Fibroblast of skin of left quadriceps (primary cell): ENCODE measurements around the gene ZNF648.
A peak's percentile ranks its signal among the peaks of the same experiment; 100 is the strongest.
"Not testable (repeated sequence)": the region's sequence is repeated elsewhere in the genome, so short reads cannot be mapped to it uniquely, and the experiment has no call there.

ENCODE experiments used
- DNase-seq, 2 experiments: peaks; one replicate each; pipeline ENCODE4 v3.0.0-alpha.2; 2013; ENCODE audit warnings: low read depth in 2 of 2

The ZNF648 gene

GRCh38 chr1:182029379-182030331 is 31.9 kb downstream of the ZNF648 start:
- peak; percentile 72 to 76 for DNase-seq

GRCh38 chr1:182029002-182029378 is 32.5 kb downstream of the ZNF648 start:
- DNase-seq = no peak

- no peak for DNase-seq
These were observed 46.2 kb downstream of the ZNF648 start for GRCh38 chr1:182015360-182015759.

- DNase-seq = not testable (repeated sequence)
These were observed 50.6 kb downstream of the ZNF648 start for GRCh38 chr1:182010800-182011370.

- DNase-seq = not testable (repeated sequence)
These were observed 56.1 kb downstream of the ZNF648 start for GRCh38 chr1:182005398-182005797.

- no peak for DNase-seq
These were observed 56.9 kb downstream of the ZNF648 start for GRCh38 chr1:182004601-182005000.
